Neural cell (in vitro differentiated cells): ENCODE measurements around the gene ZNF331. TPM values are rescaled to one million over a fixed set of nuclear protein-coding genes. Genes with fewer than 3 reads are reported as not detected.

Experiments used
- H2AFZ ChIP-seq: fragments of 200-600, 300-800 bp; sonication (generic), shearing (Covaris generic); 2 replicates; pipeline ENCODE4 v1.6.0; 2014; ENCODE audit warnings: low read depth, mild to moderate bottlenecking, antibody characterized with exemption, low read length, moderate library complexity
- H3F3A ChIP-seq: fragments of 200-600 bp; shearing (Covaris generic); 2 replicates; pipeline ENCODE4 v1.6.1; 2016; ENCODE audit warnings: mild to moderate bottlenecking, moderate library complexity, mixed read lengths, antibody characterized with exemption, low read length; ENCODE audit not compliant: insufficient read depth, poor library complexity, severe bottlenecking
- H3K27ac ChIP-seq: fragments of 200-600, 300-800 bp; sonication (generic), shearing (Covaris generic); 2 replicates; pipeline ENCODE4 v1.5.1; 2014; ENCODE audit warnings: mild to moderate bottlenecking, low read length, moderate library complexity
- H3K27me3 ChIP-seq: fragments of 300-800, 200-600 bp; sonication (generic), shearing (Covaris generic); 2 replicates; pipeline ENCODE4 v1.6.0; 2014; ENCODE audit warnings: mild to moderate bottlenecking, low read depth, low read length, moderate library complexity; ENCODE audit not compliant: insufficient read depth
- H3K36me3 ChIP-seq: fragments of 300-800, 200-600 bp; sonication (generic), shearing (Covaris generic); 2 replicates; pipeline ENCODE4 v1.5.1; 2014; ENCODE audit warnings: mild to moderate bottlenecking, antibody characterized with exemption, low read length, moderate library complexity; ENCODE audit not compliant: insufficient read depth
- H3K4me2 ChIP-seq: fragments of 300-800, 200-600 bp; sonication (generic), shearing (Covaris generic); 2 replicates; pipeline ENCODE4 v1.6.0; 2014; ENCODE audit warnings: mild to moderate bottlenecking, low read length
- H3K4me3 ChIP-seq: fragments of 300-800, 200-600 bp; sonication (generic), shearing (Covaris generic); 2 replicates; pipeline ENCODE4 v1.5.1; 2014; ENCODE audit warnings: mild to moderate bottlenecking, low read length, moderate library complexity
- H3K79me2 ChIP-seq: fragments of 200-600 bp; shearing (Covaris generic); replicated peaks from 2 replicates; pipeline ENCODE4 v1.6.0; 2014; ENCODE audit warnings: mild to moderate bottlenecking, low read length, moderate library complexity; ENCODE audit not compliant: insufficient read depth
- H3K9ac ChIP-seq: fragments of 300-800, 200-600 bp; sonication (generic), shearing (Covaris generic); 2 replicates; pipeline ENCODE4 v1.6.1; 2016; ENCODE audit warnings: mild to moderate bottlenecking, low read length, mixed read lengths
- H3K9me2 ChIP-seq: fragments of 200-600 bp; shearing (Covaris generic); 2 replicates; pipeline ENCODE4 v1.6.1; 2016; ENCODE audit warnings: mild to moderate bottlenecking, low read length, mixed read lengths; ENCODE audit not compliant: insufficient read depth
- H3K9me3 ChIP-seq: fragments of 200-600, 300-800 bp; sonication (generic), shearing (Covaris generic); 2 replicates; pipeline ENCODE4 v1.6.1; 2016; ENCODE audit warnings: mild to moderate bottlenecking, mixed run types, low read length, moderate library complexity, mixed read lengths
- H4K20me1 ChIP-seq: fragments of 200-600 bp; shearing (Covaris generic); 2 replicates; pipeline ENCODE4 v1.6.1; 2016; ENCODE audit warnings: mild to moderate bottlenecking, mixed run types; ENCODE audit not compliant: insufficient read depth
- EP300 ChIP-seq: fragments of 450-650 bp; conservative IDR thresholded peaks from 2 replicates; pipeline ENCODE4 v1.6.1; 2014; ENCODE audit warnings: antibody characterized with exemption, mild to moderate bottlenecking, moderate library complexity; ENCODE audit not compliant: poor library complexity, severe bottlenecking
- EZH2 ChIP-seq: fragments of 200-600, 300-800 bp; shearing (Covaris generic), sonication (generic); IDR thresholded peaks from 2 replicates; pipeline ENCODE4 v1.6.1; 2014; ENCODE audit warnings: antibody characterized with exemption, low read length, borderline replicate concordance, mild to moderate bottlenecking; ENCODE audit not compliant: insufficient read depth, poor library complexity, severe bottlenecking
- MXI1 ChIP-seq: fragments of 450-650 bp; conservative IDR thresholded peaks from 2 replicates; pipeline ENCODE4 v1.6.1; 2014; ENCODE audit warnings: antibody characterized with exemption, mild to moderate bottlenecking; ENCODE audit not compliant: poor library complexity, severe bottlenecking
- POLR2AphosphoS5 ChIP-seq: IDR thresholded peaks from 2 replicates; pipeline ENCODE4 v1.6.1; 2012
- RAD21 ChIP-seq: fragments of 450-650 bp; conservative IDR thresholded peaks from 2 replicates; pipeline ENCODE4 v1.6.1; 2014; ENCODE audit warnings: antibody characterized with exemption, mild to moderate bottlenecking, moderate library complexity
- SMC3 ChIP-seq: fragments of 450-650 bp; conservative IDR thresholded peaks from 2 replicates; pipeline ENCODE4 v1.6.1; 2014; ENCODE audit warnings: antibody characterized with exemption, mild to moderate bottlenecking, moderate library complexity; ENCODE audit not compliant: poor library complexity
- TAF1 ChIP-seq: IDR thresholded peaks from 2 replicates; pipeline ENCODE4 v1.6.1; 2012; ENCODE audit warnings: low read depth
- polyA plus RNA-seq: library from polyadenylated mRNA; depleted of rRNA; stranded (reverse); fragments of >200 nt; gene quantifications from 2 replicates; pipeline ENCODE4 v1.2.3, GENCODE V29; 2014
- TF ChIP-seq, protein P1 (sequence below): IDR thresholded peaks from 2 replicates; pipeline ENCODE4 v1.6.1; 2012; ENCODE audit warnings: borderline replicate concordance
- TF ChIP-seq, protein P2 (sequence below): fragments of 450-650 bp; IDR thresholded peaks from 2 replicates; pipeline ENCODE4 v1.5.1; 2014; ENCODE audit warnings: antibody characterized with exemption, mild to moderate bottlenecking, moderate library complexity; ENCODE audit not compliant: poor library complexity, severe bottlenecking

The ZNF331 gene
- polyA plus RNA-seq, 1 donor from 2014 or later, result 10.7 TPM

DNA sequence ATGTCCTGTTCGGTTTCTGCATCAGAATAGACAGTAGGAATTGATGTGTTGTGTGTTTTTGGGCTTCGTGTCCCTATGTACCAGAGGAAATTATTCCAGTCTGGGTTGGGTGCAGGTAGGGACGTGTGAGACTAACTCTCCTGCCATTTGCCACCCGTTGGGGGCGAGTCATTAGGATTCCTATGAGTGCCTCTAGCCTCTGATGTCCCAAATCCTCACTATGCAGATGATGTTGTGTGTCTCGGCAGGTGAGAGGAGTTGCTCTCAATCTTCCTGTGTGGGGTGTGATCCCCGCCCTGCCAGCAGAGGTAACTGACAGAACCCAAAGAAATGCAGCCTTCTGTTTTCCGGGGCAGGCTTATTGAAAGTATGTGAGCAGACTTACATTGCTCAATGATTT lies 31.2 kb upstream of the ZNF331 start:
- H3K36me3 ChIP-seq, result no peaks in the 10 kb centered on the region
- no peaks in the 10 kb centered on the region for H3K27me3 ChIP-seq
- no peak overlapping the region for H3K4me3 ChIP-seq
- H3K9ac ChIP-seq, result no peak overlapping the region
- H3K27ac ChIP-seq, result no peak overlapping the region
- H4K20me1 ChIP-seq, result no peaks in the 10 kb centered on the region
- no peaks in the 10 kb centered on the region for H3F3A ChIP-seq
- H3K4me2 ChIP-seq, result no peak overlapping the region
- no peaks in the 10 kb centered on the region for H3K79me2 ChIP-seq
- H3K9me2 ChIP-seq, result no peaks in the 10 kb centered on the region
- TF ChIP-seq, protein P1, sequence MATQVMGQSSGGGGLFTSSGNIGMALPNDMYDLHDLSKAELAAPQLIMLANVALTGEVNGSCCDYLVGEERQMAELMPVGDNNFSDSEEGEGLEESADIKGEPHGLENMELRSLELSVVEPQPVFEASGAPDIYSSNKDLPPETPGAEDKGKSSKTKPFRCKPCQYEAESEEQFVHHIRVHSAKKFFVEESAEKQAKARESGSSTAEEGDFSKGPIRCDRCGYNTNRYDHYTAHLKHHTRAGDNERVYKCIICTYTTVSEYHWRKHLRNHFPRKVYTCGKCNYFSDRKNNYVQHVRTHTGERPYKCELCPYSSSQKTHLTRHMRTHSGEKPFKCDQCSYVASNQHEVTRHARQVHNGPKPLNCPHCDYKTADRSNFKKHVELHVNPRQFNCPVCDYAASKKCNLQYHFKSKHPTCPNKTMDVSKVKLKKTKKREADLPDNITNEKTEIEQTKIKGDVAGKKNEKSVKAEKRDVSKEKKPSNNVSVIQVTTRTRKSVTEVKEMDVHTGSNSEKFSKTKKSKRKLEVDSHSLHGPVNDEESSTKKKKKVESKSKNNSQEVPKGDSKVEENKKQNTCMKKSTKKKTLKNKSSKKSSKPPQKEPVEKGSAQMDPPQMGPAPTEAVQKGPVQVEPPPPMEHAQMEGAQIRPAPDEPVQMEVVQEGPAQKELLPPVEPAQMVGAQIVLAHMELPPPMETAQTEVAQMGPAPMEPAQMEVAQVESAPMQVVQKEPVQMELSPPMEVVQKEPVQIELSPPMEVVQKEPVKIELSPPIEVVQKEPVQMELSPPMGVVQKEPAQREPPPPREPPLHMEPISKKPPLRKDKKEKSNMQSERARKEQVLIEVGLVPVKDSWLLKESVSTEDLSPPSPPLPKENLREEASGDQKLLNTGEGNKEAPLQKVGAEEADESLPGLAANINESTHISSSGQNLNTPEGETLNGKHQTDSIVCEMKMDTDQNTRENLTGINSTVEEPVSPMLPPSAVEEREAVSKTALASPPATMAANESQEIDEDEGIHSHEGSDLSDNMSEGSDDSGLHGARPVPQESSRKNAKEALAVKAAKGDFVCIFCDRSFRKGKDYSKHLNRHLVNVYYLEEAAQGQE, result no peak
- TF ChIP-seq EZH2 (no peak), POLR2AphosphoS5 (no peak), MXI1 (no peak), EP300 (no peak), SMC3 (no peak), TAF1 (no peak), RAD21 (no peak)
- TF ChIP-seq, protein P2, sequence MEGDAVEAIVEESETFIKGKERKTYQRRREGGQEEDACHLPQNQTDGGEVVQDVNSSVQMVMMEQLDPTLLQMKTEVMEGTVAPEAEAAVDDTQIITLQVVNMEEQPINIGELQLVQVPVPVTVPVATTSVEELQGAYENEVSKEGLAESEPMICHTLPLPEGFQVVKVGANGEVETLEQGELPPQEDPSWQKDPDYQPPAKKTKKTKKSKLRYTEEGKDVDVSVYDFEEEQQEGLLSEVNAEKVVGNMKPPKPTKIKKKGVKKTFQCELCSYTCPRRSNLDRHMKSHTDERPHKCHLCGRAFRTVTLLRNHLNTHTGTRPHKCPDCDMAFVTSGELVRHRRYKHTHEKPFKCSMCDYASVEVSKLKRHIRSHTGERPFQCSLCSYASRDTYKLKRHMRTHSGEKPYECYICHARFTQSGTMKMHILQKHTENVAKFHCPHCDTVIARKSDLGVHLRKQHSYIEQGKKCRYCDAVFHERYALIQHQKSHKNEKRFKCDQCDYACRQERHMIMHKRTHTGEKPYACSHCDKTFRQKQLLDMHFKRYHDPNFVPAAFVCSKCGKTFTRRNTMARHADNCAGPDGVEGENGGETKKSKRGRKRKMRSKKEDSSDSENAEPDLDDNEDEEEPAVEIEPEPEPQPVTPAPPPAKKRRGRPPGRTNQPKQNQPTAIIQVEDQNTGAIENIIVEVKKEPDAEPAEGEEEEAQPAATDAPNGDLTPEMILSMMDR, result no peak
- no peaks in the 10 kb centered on the region for H3K9me3 ChIP-seq
- no peak overlapping the region for H2AFZ ChIP-seq

DNA sequence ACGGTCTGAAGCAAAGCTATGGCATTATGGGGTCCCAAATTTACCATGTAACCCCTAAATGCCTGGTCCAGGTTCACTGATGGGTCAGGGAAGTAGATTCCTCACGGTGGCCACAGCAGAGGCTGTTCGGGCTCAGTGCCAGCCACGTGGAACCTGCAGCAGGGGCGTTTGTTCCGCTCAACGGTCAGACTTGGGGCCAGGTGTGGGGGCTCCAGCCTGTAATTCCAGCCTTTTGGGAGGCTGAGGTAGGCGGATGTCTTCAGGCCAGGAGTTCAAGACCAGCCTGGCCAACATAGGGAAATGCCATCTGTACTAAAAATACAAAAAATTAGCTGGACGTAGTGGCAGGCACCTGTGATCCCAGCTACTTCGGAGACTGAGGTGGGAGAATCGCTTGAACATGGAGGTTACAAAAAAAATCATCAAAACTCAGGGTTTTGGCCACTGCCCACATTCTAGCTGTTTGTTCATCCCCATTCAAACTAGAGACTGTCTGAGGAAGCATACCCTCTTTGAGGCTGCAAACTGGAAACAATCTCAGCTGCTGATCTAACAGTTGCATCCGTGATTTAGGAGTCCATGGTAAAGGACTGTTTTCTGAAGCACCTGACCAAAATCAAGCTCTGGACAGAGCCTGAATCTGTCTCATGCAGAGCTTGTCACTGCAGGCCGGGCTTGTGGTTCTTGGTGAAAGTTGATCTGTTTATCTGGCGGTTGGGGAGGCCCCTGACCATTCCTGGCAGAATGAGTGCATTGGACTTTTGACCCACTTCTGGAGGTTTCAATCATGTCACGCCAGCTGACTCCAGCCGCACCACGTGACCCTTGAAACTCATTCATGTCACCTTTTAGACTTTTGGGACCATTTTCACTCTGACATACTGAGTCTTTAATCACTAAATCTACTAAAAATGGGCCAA lies 30.2 kb upstream of the ZNF331 start:
- H3K79me2 ChIP-seq, result no peaks in the 10 kb centered on the region
- H3K27me3 ChIP-seq, result no peaks in the 10 kb centered on the region
- H3K36me3 ChIP-seq, result no peaks in the 10 kb centered on the region
- no peak overlapping the region for H3K4me2 ChIP-seq
- H3K9me2 ChIP-seq, result no peaks in the 10 kb centered on the region
- no peaks in the 10 kb centered on the region for H3F3A ChIP-seq
- no peak for TF ChIP-seq EZH2
- no peak for TF ChIP-seq POLR2AphosphoS5
- TF ChIP-seq EP300, result no peak
- no peak for TF ChIP-seq MXI1
- no peak for TF ChIP-seq TAF1
- TF ChIP-seq, protein P1, result no peak
- TF ChIP-seq, protein P2, result no peak
- no peak for TF ChIP-seq SMC3
- no peak for TF ChIP-seq RAD21
- H3K27ac ChIP-seq, result no peak overlapping the region
- no peaks in the 10 kb centered on the region for H3K9me3 ChIP-seq
- no peaks in the 10 kb centered on the region for H4K20me1 ChIP-seq
- H2AFZ ChIP-seq, result no peak overlapping the region
- H3K9ac ChIP-seq, result no peak overlapping the region
- no peak overlapping the region for H3K4me3 ChIP-seq
